ENCODE measurements around the gene MYLK.
"Not testable (repeated sequence)": the region's sequence is repeated elsewhere in the genome, so short reads cannot be mapped to it uniquely, and the experiment has no call there.

The MYLK gene

DNA sequence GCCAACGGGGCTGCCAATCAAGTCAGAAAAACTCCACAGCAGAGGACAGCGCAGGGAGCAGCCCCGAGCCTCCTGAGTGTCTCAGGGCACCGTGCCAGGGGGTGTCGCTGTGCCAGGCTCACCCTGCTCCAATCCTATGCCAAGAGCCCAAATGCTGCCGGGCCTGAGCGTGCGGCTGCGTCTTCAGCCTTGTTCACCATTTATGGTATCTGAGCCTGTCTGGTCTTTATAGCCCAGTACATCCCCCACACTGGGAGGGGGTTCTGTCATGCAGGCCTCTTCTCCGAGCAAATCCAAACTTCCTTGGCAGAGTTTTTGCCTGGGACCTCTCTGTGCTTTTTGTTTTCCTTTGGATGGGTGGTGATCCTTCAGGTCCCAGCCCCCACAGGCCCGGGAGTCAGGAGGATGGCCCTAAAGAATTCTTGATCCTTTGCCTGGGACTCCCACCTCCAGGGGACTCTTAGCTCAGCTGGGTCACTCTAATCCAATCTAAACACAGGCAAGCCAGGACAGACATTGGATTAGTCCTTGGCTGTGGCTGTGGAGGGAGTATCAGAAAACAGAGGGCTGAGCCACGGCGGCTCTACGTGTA, 164.2 kb downstream of the MYLK start:
- DNase-seq = no peak

DNA sequence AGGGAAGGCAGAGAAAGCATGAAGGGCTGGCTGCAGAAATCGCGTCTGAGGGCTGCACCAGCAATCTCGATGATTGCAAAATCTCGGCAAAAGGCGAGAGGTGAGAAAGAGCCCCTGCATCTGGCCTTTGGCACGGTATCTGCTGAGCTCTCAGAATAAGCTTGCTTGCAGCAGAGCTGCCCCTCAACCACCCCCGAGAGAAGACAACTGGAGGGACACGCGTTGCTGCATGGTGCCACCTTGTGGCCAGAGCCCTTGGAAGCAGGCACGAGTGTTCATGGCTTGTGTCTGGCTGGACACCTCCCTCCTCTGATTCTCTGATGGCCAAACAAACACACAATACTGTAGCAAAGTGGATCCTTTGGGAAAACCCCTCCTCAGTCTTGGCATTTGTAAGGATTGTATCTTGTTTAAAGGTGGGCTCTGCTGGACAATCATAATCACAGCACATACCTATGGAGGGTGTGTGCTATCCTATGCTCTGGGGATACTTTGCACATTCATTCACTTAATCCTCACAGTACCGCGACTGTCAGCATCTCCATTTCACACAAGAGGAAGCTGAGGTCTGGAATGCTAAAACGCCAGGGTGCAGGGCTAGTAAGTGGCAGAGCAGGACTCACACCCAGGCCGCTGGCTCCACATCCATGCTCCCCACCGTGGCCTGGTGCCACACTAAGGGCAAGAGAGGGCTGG, 164.9 kb downstream of the MYLK start:
- peak; percentile 36 for DNase-seq

DNA sequence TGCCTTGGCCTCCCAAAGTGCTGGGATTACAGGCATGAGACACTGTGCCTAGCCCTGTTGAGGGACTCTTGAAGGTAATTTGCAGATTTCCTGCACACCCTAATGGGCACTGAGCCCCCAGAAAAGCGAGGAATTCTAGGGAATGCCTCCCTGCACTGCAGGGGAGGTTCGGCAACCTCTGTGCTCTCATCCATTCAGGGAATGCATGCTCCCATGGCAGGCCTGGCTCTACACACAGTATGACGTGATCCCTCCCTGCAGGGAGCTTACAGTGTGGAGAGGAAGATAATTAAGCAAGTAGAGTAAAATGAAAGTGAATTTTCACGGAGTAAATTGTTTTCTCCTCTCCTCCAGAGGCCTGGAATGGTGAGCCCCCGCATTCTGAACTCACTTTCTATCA, 166.0 kb downstream of the MYLK start:
- no peak for DNase-seq

DNA sequence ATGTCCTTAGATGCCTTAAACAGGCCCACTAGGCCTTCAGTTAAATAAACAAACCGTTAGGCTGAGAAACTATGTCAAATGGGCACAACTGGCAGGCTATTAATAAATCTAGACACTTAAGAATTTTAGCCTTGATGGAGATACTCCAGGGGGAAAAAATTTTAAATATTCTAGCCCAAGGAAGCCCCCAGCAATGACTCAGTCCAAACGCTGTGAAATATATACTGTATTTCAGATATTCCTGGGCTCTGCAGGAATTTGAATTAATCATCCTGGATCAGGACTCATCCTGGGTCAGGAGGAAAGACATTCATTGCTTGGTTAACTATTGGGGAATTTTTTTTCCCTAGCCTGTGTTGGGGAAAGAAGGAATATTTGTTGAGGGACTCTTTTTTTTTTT, 166.7 kb downstream of the MYLK start:
- not testable (repeated sequence) for DNase-seq

DNA sequence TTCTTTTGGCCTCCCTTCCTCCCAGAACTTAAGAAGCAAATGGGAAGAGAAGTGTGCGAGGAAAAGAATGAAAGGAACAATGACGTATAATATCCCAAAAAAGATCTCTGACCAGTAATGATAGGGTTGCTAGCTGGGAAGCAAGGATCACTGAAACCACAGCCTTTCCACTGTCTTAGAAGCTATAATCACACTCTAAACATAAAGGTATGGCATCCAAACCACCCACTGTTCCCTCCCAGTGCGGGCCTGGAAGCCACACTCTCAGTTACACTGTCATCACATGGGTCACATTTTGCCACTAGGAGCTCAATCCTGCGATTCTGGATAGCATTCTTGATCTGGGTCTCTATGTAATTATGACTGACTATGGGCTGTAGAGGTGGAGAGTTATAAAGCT, 167.7 kb downstream of the MYLK start:
- no peak for DNase-seq

- no peak for DNase-seq
These were observed 170.9 kb downstream of the MYLK start for GRCh38 chr3:123713211-123713610.

- DNase-seq = no peak
These were observed 171.9 kb downstream of the MYLK start for GRCh38 chr3:123712077-123712860.

- no peak for DNase-seq
These were observed 172.8 kb downstream of the MYLK start for GRCh38 chr3:123711356-123711755.

GRCh38 chr3:123708531-123708930, 175.6 kb downstream of the MYLK start:
- no peak for DNase-seq

DNA sequence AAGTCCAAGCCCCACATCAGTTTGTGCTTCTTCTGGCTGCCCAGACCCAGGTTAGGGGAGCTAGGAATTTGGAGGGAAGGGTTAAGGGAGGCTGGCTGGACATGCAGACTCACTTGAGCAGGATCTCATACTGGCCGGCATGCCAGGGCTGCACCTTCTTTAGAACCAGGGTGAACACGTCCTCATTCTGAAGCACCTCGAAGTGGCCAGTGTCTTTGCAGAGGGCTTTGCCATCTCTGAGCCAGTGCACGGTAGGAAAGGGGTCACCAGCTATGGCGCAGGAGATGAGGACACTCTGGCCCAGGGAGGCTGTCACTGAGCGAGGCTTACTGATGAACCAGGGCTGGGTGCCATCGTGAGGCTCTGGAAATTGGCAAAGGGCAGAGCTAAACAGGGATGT, 176.5 kb downstream of the MYLK start:
- DNase-seq = not testable (repeated sequence)

GRCh38 chr3:123706871-123707270, 177.3 kb downstream of the MYLK start:
- no peak for DNase-seq

DNA sequence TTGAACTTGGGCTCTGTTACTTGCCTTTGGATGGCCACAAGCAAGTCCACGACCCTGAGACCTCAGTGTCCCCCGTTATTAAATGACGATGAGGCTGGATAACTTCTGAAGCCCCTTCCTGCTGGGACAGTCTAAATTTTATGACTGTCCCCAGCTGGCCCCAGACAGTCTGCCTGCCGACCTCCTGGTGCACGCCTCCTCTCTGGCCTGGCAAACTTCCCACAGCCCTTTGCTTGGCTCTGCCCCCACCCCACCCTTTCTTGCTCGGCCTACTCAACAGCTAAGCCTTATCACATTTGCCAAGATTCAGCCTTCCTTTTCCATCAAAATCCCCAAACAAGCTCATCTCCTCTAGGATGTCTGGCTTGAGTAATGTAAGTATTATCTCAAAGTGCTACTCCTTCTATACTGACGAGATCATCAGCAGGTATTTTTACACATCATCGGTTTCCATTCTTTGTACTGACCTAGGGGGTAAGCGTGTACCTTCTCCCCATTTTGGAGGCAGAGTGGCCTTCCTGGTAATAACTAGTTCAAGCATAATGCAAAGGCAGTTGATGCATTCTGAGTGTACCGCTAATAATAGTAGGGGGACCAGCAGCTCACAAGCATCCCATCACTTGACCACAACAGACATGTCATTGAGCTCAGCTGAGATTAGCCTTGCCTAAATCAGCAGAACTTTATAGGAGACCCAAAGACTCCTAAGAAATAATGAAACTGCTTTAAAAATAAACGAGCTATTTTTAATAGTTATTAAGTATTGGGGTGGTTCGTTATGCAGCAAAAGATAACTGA, 178.4 kb downstream of the MYLK start:
- DNase-seq = no peak

- not testable (repeated sequence) for DNase-seq
These were observed 180.5 kb downstream of the MYLK start for GRCh38 chr3:123703663-123704062.

DNA sequence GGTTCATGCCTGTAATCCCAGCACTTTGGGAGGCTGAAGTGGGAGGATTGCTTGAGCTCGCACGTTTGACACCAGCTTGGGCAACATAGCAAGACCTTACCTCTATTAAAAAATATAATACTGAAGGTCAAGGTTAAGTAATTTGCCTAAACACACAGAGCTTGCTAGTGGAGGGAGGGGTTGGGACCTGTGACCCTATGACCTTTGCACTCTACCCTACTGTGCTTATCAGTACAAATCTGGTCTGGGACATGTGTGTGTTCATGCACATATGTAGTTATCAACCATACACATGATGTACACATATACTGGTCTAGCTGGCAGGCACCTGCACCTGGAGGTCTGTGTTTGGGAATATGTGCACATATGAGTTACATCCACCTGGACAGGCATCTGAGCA, 181.4 kb downstream of the MYLK start:
- no peak for DNase-seq

GRCh38 chr3:123702057-123702456, 182.1 kb downstream of the MYLK start:
- DNase-seq = not testable (repeated sequence)

DNA sequence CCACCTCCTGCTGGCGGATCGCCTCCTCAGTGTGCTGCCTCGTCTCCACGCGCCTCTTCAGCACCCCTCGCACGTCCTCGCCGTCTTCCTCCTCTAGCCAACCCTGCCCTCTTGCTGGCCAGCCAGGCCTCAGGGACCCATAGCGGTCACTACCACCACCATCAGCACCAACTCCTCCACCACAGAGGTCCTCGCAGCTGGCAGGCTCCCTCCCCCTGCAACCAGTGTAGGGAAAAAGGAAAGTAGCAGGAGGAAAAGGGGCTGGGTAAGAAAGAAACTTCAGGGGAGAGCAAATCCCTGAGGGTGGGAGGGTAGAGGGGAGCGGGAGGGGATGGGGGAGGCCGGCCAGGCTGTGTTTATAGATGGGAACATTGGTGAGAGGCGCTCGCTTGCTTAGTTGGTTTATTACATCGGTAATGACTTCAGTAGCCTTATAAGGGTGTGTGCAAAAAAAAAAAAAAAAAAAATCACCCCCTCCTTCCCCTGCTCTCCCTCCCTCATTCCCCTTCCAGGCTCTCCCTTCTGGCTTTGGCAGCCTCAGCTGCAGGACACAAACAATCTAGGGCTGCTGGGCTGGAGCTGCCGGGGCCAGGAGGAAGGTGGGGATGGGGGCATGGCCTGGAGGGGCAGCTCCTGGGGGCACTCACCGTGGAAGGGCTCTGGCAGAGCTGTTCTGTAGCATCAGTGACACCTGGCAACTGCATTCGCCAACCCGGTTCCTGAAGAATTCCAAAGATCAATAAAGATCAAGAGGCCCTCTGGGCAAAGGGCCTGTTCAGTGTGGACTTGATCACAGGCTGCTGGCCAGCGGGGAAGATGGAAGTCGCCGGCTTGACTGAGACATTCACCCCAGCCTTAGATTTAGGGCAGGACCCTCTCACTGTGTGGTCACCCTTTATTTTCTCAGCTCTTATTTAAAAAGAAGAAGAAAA, 183.1 kb downstream of the MYLK start:
- no peak for DNase-seq

GRCh38 chr3:123698813-123699212, 185.3 kb downstream of the MYLK start:
- DNase-seq = no peak

DNA sequence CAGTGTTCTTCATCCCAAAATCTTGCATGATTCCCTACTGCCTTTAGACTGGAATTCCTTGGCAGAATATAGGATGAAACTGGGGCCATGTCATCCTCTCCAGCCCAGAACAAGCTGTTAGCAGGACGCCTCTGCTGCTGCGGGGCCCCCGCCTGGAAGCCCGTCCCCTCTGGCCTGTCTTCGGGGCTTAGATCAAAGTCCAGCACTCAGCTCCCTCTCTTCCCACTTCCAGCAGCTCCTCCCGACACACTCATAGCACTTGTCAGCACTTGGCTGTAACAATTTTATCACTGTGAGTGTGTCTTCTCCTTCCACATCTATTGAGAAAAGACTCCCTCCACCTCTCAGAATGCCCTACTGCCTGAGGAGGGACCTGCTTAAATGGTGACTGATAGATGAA, 187.3 kb downstream of the MYLK start:
- no peak for DNase-seq

GRCh38 chr3:123695731-123696640, 188.1 kb downstream of the MYLK start:
- no peak for DNase-seq

DNA sequence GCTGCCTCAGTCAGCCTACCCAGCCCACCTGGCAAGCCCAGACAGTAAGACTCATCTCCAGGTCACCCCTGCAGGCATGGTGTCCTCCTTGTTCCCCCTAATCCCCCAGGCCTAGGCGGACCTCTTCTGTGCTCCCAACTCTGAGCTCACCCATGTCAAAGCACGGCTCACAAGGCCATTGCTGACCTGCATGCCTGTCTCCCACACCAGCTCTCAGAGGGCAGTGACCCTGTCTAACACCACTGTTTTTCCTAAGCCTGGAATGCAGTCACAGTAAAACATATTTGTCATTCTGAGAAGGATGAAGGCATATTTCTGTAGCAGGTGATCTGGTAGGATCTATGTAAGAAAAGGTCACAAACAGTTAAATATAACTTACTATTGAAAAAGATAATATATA, 189.0 kb downstream of the MYLK start:
- DNase-seq = no peak

Measured in activated naive CD4-positive, alpha-beta T cell treated with Interleukin-2 at 50 U/mL for 16 hours (primary cell).